HG03060 (cell line): ENCODE measurements around the gene PPIP5K2.
"Not testable (repeated sequence)": the region's sequence is repeated elsewhere in the genome, so short reads cannot be mapped to it uniquely, and the experiment has no call there.

Experiments
- ATAC-seq: cut with Tn5 transposase; IDR thresholded peaks from one replicate; pipeline ENCODE4 v1.9.1; 2021; ENCODE audit warnings: low read depth, moderate number of reproducible peaks; ENCODE audit not compliant: unreplicated experiment

The PPIP5K2 gene

DNA sequence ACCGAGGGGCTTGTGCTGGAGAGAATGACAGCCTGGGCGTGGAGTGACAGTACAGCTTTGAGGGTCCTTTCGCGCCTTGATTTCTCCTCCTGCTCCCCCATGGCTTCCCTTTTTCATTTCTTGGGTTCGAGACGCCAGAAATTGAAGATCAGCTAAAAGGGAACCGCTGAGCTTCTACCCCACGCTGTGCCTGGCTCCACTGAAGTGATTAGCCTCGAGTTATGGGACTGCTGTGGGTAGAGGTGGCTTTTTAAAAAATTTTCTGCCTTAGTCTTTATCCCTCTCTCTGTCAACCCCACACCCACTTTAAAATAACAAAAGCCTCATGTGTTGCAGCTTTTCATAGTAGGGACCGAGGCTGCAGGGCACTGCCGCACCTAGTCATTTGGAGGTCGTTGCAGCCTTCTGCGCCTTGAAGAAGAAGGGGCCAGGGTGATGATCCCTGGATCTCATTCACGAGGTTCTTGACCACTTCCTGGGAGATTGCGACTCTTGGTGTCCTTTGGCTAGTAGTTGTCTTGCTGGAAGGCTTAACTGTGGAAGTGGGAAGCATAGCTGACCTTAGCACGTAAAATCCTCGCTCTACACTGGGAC is 603 bp downstream of the PPIP5K2 start:
- no peak for ATAC-seq

GRCh38 chr5:103122242-103122641 is 2.1 kb downstream of the PPIP5K2 start:
- ATAC-seq = no peak

DNA sequence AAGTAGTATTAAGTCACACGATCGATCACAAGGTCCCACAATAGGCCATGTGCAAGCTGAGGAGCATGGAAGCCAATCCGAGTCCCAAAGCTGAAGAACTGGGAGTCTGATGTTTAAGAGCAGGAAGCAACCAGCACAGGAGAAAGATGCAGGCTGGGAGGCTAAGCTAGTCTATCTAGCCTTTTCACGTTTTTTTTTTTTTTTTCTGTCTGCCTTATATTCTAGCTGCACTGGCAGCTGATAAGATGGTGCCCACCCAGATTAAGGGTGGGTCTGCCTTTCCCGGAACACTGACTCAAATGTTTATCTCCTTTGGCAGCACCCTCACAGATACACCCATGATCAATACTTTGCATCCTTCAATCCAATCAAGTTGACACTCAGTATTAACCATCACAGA is 6.5 kb downstream of the PPIP5K2 start:
- no peak for ATAC-seq

DNA sequence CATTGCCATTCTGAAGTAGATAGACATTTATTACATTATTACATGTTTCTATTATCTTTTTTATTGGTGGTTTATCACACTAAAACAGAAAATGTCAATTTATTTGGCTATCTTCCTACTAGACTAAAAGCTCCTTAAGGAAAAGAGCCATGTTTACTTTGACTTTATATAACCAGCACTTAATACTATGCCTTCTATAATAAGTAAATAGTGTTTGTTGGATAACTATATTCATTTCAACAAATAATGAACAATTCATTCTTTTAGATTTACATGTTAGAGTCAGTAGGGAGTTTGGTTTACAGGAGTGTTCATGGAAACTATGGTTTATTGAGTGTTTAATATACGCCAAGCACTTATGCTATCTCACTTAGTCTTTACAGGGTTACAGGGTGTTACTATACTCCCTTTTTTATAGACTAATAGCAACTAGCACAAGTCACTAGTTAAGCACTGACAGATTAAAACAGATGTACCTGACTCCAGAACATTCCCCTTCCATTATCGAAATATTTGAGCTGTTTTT is 7.3 kb downstream of the PPIP5K2 start:
- no peak for ATAC-seq

DNA sequence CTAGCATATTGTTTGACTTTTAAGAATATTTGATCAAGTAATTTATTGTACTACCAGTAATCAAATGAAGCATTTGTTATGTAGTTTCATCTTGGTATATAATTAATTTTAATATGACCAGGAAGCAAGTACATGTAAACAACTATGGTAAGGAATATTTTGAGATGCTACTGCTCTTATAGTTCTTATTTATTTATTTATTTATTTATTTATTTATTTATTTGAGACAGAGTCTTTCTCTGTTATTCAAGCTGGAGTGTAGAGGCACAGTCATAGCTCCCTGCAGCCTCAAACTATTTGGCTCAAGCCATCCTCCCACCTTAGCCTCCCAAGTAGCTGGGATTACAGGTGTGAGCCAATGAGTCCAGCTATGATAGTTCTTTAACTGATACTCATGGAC is 8.1 kb downstream of the PPIP5K2 start:
- ATAC-seq = no peak

- no peak for ATAC-seq
These were observed 12.6 kb downstream of the PPIP5K2 start for GRCh38 chr5:103132684-103133083.

- ATAC-seq = no peak
These were observed 13.1 kb downstream of the PPIP5K2 start for GRCh38 chr5:103133231-103133630.

GRCh38 chr5:103135461-103135860 is 15.4 kb downstream of the PPIP5K2 start:
- no peak for ATAC-seq

GRCh38 chr5:103138202-103138690 is 18.1 kb downstream of the PPIP5K2 start:
- ATAC-seq = no peak

DNA sequence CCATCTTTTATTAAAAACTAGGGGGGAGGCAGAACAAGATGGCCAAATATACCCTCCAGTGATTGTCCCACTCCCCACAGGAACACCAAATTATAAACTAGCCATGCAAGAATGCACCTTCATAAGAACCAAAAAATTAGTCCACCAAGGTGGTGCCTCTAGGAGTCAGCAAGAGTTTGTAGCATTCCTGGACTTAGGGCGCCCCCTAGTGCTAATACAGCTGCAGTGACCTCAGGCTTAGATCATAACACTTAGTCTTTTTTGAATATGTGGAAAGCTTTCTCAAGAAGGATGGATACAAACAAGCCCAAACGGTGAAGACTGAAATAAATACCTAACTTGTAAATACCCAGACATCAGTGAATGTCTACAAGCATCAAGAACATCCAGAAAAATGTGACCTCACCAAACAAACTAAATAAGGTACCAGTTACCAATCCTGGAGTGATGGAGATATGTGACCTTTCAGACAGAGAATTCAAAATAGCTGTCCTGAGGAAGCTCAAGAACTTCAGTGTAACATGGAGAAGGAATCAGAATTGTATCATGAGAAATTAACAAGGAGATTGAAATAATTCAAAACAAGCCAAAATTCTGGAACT is 19.3 kb downstream of the PPIP5K2 start:
- peak; percentile 96 for ATAC-seq

DNA sequence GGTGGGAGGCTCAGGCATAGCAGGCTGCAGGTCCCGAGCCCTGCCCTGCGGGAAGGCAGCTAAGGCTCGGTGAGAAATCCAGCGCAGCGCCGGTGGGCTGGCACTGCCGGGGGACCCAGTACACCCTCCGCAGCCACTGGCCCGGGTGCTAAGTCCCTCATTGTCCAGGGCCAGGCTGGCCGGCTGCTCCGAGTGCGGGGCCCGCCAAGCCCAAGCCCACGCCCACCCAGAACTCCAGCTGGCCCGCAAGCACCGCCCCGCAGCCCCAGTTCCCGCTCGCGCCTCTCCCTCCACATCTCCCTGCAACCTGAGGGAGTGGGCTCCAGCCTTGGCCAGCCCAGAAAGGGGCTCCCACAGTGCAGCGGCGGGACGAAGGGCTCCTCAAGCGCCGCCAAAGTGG is 22.0 kb downstream of the PPIP5K2 start:
- not testable (repeated sequence) for ATAC-seq

DNA sequence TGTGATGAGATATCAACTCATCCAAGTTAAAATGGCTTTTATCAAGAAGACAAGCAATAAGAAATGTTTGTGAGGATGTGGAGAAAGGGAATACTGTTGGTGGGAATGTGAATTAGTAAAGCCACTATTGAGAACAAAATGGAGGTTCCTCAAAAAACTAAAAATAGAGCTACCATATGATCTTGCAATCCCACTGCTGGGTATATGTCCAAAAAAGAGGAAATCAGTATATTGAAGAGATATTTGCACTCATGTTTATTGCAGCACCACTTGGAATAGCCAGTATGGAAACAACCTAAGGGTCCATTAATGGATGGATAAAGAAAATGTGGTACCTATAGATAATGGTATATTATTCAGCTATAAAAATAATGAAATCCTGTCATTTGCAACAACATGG is 25.1 kb downstream of the PPIP5K2 start:
- ATAC-seq = no peak

- no peak for ATAC-seq
These were observed 28.1 kb downstream of the PPIP5K2 start for GRCh38 chr5:103148213-103148612.

GRCh38 chr5:103151156-103151555 is 31.1 kb downstream of the PPIP5K2 start:
- no peak for ATAC-seq

DNA sequence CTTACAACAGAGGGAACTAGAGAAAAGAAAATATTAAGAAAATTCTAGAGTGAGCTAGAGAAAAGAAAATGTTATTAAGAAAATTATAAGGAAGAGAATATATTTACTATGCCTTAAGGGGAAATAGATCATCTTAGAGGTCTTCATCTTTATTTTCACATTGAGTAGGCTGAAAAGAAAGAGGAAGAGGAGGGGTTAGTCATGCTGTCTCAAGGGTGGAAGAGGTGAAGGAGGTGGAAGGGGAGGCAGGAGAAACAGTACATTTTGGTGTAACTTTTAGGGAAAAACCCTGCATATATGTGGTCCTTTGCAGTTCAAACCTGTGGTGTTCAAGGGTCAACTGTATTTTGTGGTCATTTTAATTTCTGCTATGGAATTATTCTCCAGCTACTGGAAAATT is 46.6 kb downstream of the PPIP5K2 start:
- no peak for ATAC-seq

- no peak for ATAC-seq
These were observed 54.0 kb downstream of the PPIP5K2 start for GRCh38 chr5:103174147-103174546.

GRCh38 chr5:103177543-103177942 is 57.4 kb downstream of the PPIP5K2 start:
- ATAC-seq = no peak

DNA sequence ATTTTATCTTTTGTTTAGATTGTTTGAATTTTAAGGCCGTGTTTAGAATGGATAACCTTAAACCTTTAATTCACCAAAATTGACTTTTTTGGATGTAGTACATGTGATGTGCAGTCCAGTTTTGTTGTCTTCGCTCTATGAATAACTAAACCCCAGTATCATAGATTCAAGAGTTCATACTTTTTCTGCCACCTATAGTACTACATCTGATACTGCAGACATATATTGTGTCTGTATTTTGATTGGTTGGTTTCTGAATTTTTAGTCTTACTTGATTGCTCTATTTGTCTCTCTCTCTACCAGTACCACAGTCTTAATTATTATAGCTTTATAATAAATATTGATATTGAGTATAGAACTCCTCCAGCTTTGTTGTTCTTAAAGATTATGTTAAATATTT is 58.1 kb downstream of the PPIP5K2 start:
- ATAC-seq = no peak

- ATAC-seq = no peak
These were observed 66.1 kb downstream of the PPIP5K2 start for GRCh38 chr5:103186152-103186551.

DNA sequence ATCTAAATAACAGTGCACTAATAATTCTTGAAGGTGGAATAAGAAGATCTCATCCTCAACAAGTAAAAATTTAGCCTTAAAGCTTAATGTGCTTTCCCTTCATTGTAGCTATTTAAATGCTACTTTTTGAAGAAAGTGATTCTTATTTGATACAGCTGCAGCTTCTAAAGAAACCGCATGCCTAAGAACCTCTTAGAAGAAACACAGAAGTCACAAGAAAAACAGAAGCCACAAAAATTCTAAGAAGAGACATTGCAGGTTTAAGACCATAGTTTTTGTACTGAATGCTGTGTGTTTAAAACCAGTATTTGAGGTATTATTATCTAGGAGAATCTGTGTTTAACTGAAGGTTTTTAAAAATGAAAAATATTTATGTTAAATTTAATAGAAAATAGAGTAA is 68.3 kb downstream of the PPIP5K2 start:
- ATAC-seq = no peak

GRCh38 chr5:103203226-103203625 is 83.1 kb downstream of the PPIP5K2 start:
- no peak for ATAC-seq

- not testable (repeated sequence) for ATAC-seq
These were observed 84.9 kb downstream of the PPIP5K2 start for GRCh38 chr5:103204990-103205389.
